Cardiac fibroblast (primary cell): ENCODE results near the gene ATXN1.
A peak's percentile ranks its signal among the peaks of the same experiment; 100 is the strongest.
"Not testable (repeated sequence)": the region's sequence is repeated elsewhere in the genome, so short reads cannot be mapped to it uniquely, and the experiment has no call there.

Experiments
- DNase-seq, 2 donors: peaks; one replicate each; pipeline versions ENCODE4 v3.0.0 to v3.0.0-alpha.2; 2010; ENCODE audit warnings: low read depth in 2 of 2
- H3K4me3 ChIP-seq, 2 donors: replicated peaks in 1 of 2; 1 replicate in 1 of 2; 2 replicates in 1 of 2; pipeline ENCODE4 v1.5.1; 2011; ENCODE audit warnings: low read depth in 2 of 2, low read length in 2 of 2, mild to moderate bottlenecking in 2 of 2, moderate library complexity in 1 of 2
- CTCF ChIP-seq: IDR thresholded peaks from one replicate; pipeline ENCODE4 v1.5.1; 2011; ENCODE audit warnings: low read depth, mild to moderate bottlenecking, low read length, inconsistent platforms

The ATXN1 gene

GRCh38 chr6:16393326-16393725 lies 367.9 kb downstream of the ATXN1 start:
- no peak for DNase-seq
- TF ChIP-seq CTCF = no peak
- no peak overlapping the region for H3K4me3 ChIP-seq

GRCh38 chr6:16392010-16392409 lies 369.2 kb downstream of the ATXN1 start:
- DNase-seq = peak in 1 of 2 donors; percentile 62
- TF ChIP-seq CTCF = no peak
- no peak overlapping the region for H3K4me3 ChIP-seq

- no peak for TF ChIP-seq CTCF
- peak; percentile 26 to 60 for DNase-seq
- no peak overlapping the region for H3K4me3 ChIP-seq
Measured at GRCh38 chr6:16391451-16391912, 369.8 kb downstream of the ATXN1 start.

- DNase-seq, H3K4me3 ChIP-seq: not testable (repeated sequence)
Measured at GRCh38 chr6:16390909-16391450, 370.3 kb downstream of the ATXN1 start.

GRCh38 chr6:16389642-16390041 lies 371.6 kb downstream of the ATXN1 start:
- H3K4me3 ChIP-seq = no peak overlapping the region
- TF ChIP-seq CTCF = no peak
- DNase-seq = no peak

GRCh38 chr6:16388488-16388887 lies 372.8 kb downstream of the ATXN1 start:
- TF ChIP-seq CTCF = no peak
- no peak overlapping the region for H3K4me3 ChIP-seq
- peak in 1 of 2 donors; percentile 7 for DNase-seq

- no peak for DNase-seq
- TF ChIP-seq CTCF = no peak
- no peak overlapping the region for H3K4me3 ChIP-seq
Measured at GRCh38 chr6:16386057-16386456, 375.2 kb downstream of the ATXN1 start.
